ENCODE measurements around the gene TMTC2.
"Not testable (repeated sequence)": the region's sequence is repeated elsewhere in the genome, so short reads cannot be mapped to it uniquely, and the experiment has no call there.

Gene TMTC2

GRCh38 chr12:82730953-82731459 is 44.3 kb downstream of the TMTC2 start:
- DNase-seq = no peak

- DNase-seq = no peak
These were observed 53.7 kb downstream of the TMTC2 start for GRCh38 chr12:82740129-82741000.

- DNase-seq = no peak
These were observed 58.5 kb downstream of the TMTC2 start for GRCh38 chr12:82745063-82745674.

GRCh38 chr12:82745807-82746206 is 59.1 kb downstream of the TMTC2 start:
- no peak for DNase-seq

- DNase-seq = no peak
These were observed 60.0 kb downstream of the TMTC2 start for GRCh38 chr12:82746668-82747067.

- no peak for DNase-seq
These were observed 62.3 kb downstream of the TMTC2 start for GRCh38 chr12:82749015-82749414.

- no peak for DNase-seq
These were observed 68.2 kb downstream of the TMTC2 start for GRCh38 chr12:82754856-82755255.

- no peak for DNase-seq
These were observed 69.6 kb downstream of the TMTC2 start for GRCh38 chr12:82756303-82756702.

- DNase-seq = no peak
These were observed 70.4 kb downstream of the TMTC2 start for GRCh38 chr12:82757059-82757458.

GRCh38 chr12:82757656-82758055 is 71.0 kb downstream of the TMTC2 start:
- DNase-seq = no peak

- no peak for DNase-seq
These were observed 72.1 kb downstream of the TMTC2 start for GRCh38 chr12:82758749-82759330.

- no peak for DNase-seq
These were observed 73.7 kb downstream of the TMTC2 start for GRCh38 chr12:82760423-82760822.

- DNase-seq = not testable (repeated sequence)
These were observed 78.5 kb downstream of the TMTC2 start for GRCh38 chr12:82765206-82765605.

- DNase-seq = no peak
These were observed 79.4 kb downstream of the TMTC2 start for GRCh38 chr12:82765971-82766705.

GRCh38 chr12:82774666-82775065 is 88.0 kb downstream of the TMTC2 start:
- DNase-seq = no peak

- no peak for DNase-seq
These were observed 93.8 kb downstream of the TMTC2 start for GRCh38 chr12:82780517-82780916.

- no peak for DNase-seq
These were observed 94.7 kb downstream of the TMTC2 start for GRCh38 chr12:82781309-82781997.

- DNase-seq = no peak
These were observed 96.7 kb downstream of the TMTC2 start for GRCh38 chr12:82783435-82783834.

- DNase-seq = no peak
These were observed 100.3 kb downstream of the TMTC2 start for GRCh38 chr12:82787016-82787415.

- DNase-seq = no peak
These were observed 101.9 kb downstream of the TMTC2 start for GRCh38 chr12:82788594-82788993.

- DNase-seq = no peak
These were observed 103.0 kb downstream of the TMTC2 start for GRCh38 chr12:82789674-82790073.

GRCh38 chr12:82793751-82794281 is 107.1 kb downstream of the TMTC2 start:
- DNase-seq = no peak

Measured in activated CD4-positive, alpha-beta T cell treated with anti-CD3 and anti-CD28 coated beads, Interleukin-2, amount 50 U/mL, for 1 hour (primary cell).